WTC11 (cell line): ENCODE results near the gene ZNF593OS. TPM values are rescaled to one million over a fixed set of nuclear protein-coding genes. Genes with fewer than 3 reads are reported as not detected.

Source experiments
- ATAC-seq: fragments of 200-7000 bp; cut with Tn5 transposase; 2 replicates; pipeline ENCODE4 v1.10.0; 2021; ENCODE audit warnings: mild to moderate bottlenecking, moderate library complexity
- CTCF ChIA-PET: fragments of 300-600 bp; sonication (Branson Sonifier 250); formaldehyde crosslinking; loops from one replicate; lab custom pipeline; 2021; ENCODE audit warnings: antibody characterized with exemption; lab: Charles Lee
- POLR2A ChIA-PET: fragments of 350-600 bp; sonication (Branson Sonifier 250); formaldehyde crosslinking; loops from one replicate; lab custom pipeline; 2021; ENCODE audit warnings: antibody characterized with exemption; lab: Charles Lee
- DNase-seq: peaks from one replicate; pipeline ENCODE4 v3.0.0; 2021; ENCODE audit warnings: low spot score
- H3K27ac Mint-ChIP-seq: 2 replicates; pipeline ENCODE4 v1.8.0; 2021; ENCODE audit warnings: mixed read lengths
- H3K27me3 Mint-ChIP-seq: 2 replicates; pipeline ENCODE4 v1.8.0; 2021; ENCODE audit warnings: low read depth, mild to moderate bottlenecking, moderate library complexity, mixed read lengths
- H3K36me3 Mint-ChIP-seq: 2 replicates; pipeline ENCODE4 v1.8.0; 2021; ENCODE audit warnings: mixed read lengths
- H3K4me1 Mint-ChIP-seq: 2 replicates; pipeline ENCODE4 v1.8.0; 2022; ENCODE audit warnings: mixed read lengths
- H3K4me3 Mint-ChIP-seq: 2 replicates; pipeline ENCODE4 v1.8.0; 2021; ENCODE audit warnings: mild to moderate bottlenecking, moderate library complexity, mixed read lengths
- H3K9me3 Mint-ChIP-seq: 2 replicates; pipeline ENCODE4 v1.8.0; 2021; ENCODE audit warnings: mixed read lengths
- ATF6 ChIP-seq: sonication (generic); formaldehyde crosslinking; IDR thresholded peaks from 2 replicates; pipeline ENCODE4 v1.8.1; 2023; ENCODE audit warnings: mild to moderate bottlenecking, missing genetic modification reagents
- E2F4 ChIP-seq: sonication (generic); formaldehyde crosslinking; IDR thresholded peaks from 2 replicates; pipeline ENCODE4 v1.8.1; 2022; ENCODE audit warnings: low read depth, mild to moderate bottlenecking, moderate library complexity, missing genetic modification reagents, borderline replicate concordance
- ELF4 ChIP-seq: sonication (generic); formaldehyde crosslinking; IDR thresholded peaks from 2 replicates; pipeline ENCODE4 v1.8.1; 2022; ENCODE audit warnings: low read depth, mild to moderate bottlenecking, moderate library complexity, missing genetic modification reagents
- ERG ChIP-seq: fragments of 250-450 bp; sonication (Bioruptor Pico); IDR thresholded peaks from 2 replicates; pipeline ENCODE4 v1.8.0; 2021; ENCODE audit warnings: mild to moderate bottlenecking
- GABPB1 ChIP-seq: sonication (generic); formaldehyde crosslinking; IDR thresholded peaks from 2 replicates; pipeline ENCODE4 v1.8.1; 2023; ENCODE audit warnings: mild to moderate bottlenecking, missing genetic modification reagents
- JAZF1 ChIP-seq: fragments of 250-450 bp; sonication (Bioruptor Pico); IDR thresholded peaks from 2 replicates; pipeline ENCODE4 v1.9.0; 2021; ENCODE audit warnings: moderate library complexity, mild to moderate bottlenecking, inconsistent platforms
- MXD4 ChIP-seq: fragments of 250-450 bp; sonication (Bioruptor Pico); IDR thresholded peaks from 2 replicates; pipeline ENCODE4 v1.8.0; 2021; ENCODE audit warnings: mild to moderate bottlenecking, moderate library complexity, borderline replicate concordance
- NFATC4 ChIP-seq: fragments of 250-450 bp; sonication (Bioruptor Pico); IDR thresholded peaks from 2 replicates; pipeline ENCODE4 v1.9.0; 2021; ENCODE audit warnings: mild to moderate bottlenecking
- NFYB ChIP-seq: sonication (generic); formaldehyde crosslinking; conservative IDR thresholded peaks from 2 replicates; pipeline ENCODE4 v1.8.0; 2022; ENCODE audit warnings: low read depth, missing genetic modification reagents
- NR3C1 ChIP-seq: sonication (generic); formaldehyde crosslinking; conservative IDR thresholded peaks from 2 replicates; pipeline ENCODE4 v1.8.1; 2023; ENCODE audit warnings: low read depth, mild to moderate bottlenecking, missing genetic modification reagents
- RORB ChIP-seq: fragments of 250-450 bp; sonication (Bioruptor Pico); IDR thresholded peaks from 2 replicates; pipeline ENCODE4 v1.9.0; 2021; ENCODE audit warnings: mild to moderate bottlenecking
- ZNF121 ChIP-seq: sonication (generic); formaldehyde crosslinking; IDR thresholded peaks from 2 replicates; pipeline ENCODE4 v1.8.0; 2023; ENCODE audit warnings: missing genetic modification reagents
- ZNF263 ChIP-seq: sonication (generic); formaldehyde crosslinking; IDR thresholded peaks from 2 replicates; pipeline ENCODE4 v1.8.1; 2022; ENCODE audit warnings: low read depth, mild to moderate bottlenecking, moderate library complexity, missing genetic modification reagents
- ZNF281 ChIP-seq: sonication (generic); formaldehyde crosslinking; IDR thresholded peaks from 2 replicates; pipeline ENCODE4 v1.8.0; 2023; ENCODE audit warnings: mild to moderate bottlenecking, missing genetic modification reagents
- ZSCAN18 ChIP-seq: fragments of 250-450 bp; sonication (Bioruptor Pico); IDR thresholded peaks from 2 replicates; pipeline ENCODE4 v2.1.2; 2022; ENCODE audit warnings: mild to moderate bottlenecking, moderate library complexity
- total RNA-seq: library from RNA; stranded (reverse); gene quantifications from 3 replicates; pipeline ENCODE4 v1.2.3, GENCODE V29; 2021
- TF ChIP-seq, protein P1 (sequence below): sonication (generic); formaldehyde crosslinking; IDR thresholded peaks from 2 replicates; pipeline ENCODE4 v1.8.1; 2023; ENCODE audit warnings: mild to moderate bottlenecking, moderate library complexity, missing genetic modification reagents
- TF ChIP-seq, protein P2 (sequence below): sonication (generic); formaldehyde crosslinking; IDR thresholded peaks from 2 replicates; pipeline ENCODE4 v1.8.0; 2022; ENCODE audit warnings: mild to moderate bottlenecking, missing genetic modification reagents
- TF ChIP-seq, protein P3 (sequence below): sonication (generic); formaldehyde crosslinking; IDR thresholded peaks from 2 replicates; pipeline ENCODE4 v1.8.1; 2023; ENCODE audit warnings: mild to moderate bottlenecking, missing genetic modification reagents, moderate library complexity

The ZNF593OS gene
- total RNA-seq, 1 experiment from 2014 or later: not detected

DNA sequence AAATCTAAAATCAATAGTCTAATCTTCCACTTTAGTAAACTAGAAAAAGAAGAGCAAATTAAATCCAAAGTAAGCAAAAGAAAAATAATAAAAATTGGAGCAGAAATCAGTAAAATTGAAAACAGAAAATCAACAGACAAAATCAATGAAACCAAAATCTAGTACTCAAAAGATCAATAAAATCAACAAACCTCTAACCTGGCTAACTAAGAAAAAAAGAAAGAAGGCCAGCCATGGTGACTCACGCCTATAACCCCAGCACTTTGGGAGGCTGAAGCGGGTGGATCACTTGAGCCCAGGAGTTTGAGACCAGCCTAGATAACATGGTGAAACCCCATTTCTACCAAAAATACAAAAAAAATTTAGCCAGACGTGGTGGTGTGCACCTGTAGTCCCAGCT, 37.2 kb downstream of the ZNF593OS start:
- CTCF ChIA-PET: no interaction called here
- ATAC-seq: no peak

More for the DNA sequence above, 37.2 kb downstream of the ZNF593OS start:
- no peak overlapping the region for H3K27ac Mint-ChIP-seq
- no peaks in the 10 kb centered on the region for H3K27me3 Mint-ChIP-seq
- peaks cover 3% of the 10 kb centered on the region; the same call in 1 of the 2 replicates for H3K4me1 Mint-ChIP-seq
- no peak overlapping the region for H3K4me3 Mint-ChIP-seq
- POLR2A ChIA-PET: no interaction called here
- H3K9me3 Mint-ChIP-seq: peaks cover 10% of the 10 kb centered on the region; the same call in 1 of the 2 replicates
- TF ChIP-seq ELF4 (CRISPR knock-in tag): no peak
- no peak for TF ChIP-seq ZNF281
- no peak for TF ChIP-seq ZNF263 (CRISPR knock-in tag)
- no peak for TF ChIP-seq NFYB (CRISPR knock-in tag)
- TF ChIP-seq, protein P1, sequence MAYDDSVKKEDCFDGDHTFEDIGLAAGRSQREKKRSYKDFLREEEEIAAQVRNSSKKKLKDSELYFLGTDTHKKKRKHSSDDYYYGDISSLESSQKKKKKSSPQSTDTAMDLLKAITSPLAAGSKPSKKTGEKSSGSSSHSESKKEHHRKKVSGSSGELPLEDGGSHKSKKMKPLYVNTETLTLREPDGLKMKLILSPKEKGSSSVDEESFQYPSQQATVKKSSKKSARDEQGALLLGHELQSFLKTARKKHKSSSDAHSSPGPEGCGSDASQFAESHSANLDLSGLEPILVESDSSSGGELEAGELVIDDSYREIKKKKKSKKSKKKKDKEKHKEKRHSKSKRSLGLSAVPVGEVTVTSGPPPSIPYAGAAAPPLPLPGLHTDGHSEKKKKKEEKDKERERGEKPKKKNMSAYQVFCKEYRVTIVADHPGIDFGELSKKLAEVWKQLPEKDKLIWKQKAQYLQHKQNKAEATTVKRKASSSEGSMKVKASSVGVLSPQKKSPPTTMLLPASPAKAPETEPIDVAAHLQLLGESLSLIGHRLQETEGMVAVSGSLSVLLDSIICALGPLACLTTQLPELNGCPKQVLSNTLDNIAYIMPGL (CRISPR knock-in tag): no peak
- TF ChIP-seq NR3C1 (CRISPR knock-in tag): no peak
- TF ChIP-seq, protein P2, sequence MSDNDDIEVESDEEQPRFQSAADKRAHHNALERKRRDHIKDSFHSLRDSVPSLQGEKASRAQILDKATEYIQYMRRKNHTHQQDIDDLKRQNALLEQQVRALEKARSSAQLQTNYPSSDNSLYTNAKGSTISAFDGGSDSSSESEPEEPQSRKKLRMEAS (CRISPR knock-in tag): no peak
- TF ChIP-seq, protein P3, sequence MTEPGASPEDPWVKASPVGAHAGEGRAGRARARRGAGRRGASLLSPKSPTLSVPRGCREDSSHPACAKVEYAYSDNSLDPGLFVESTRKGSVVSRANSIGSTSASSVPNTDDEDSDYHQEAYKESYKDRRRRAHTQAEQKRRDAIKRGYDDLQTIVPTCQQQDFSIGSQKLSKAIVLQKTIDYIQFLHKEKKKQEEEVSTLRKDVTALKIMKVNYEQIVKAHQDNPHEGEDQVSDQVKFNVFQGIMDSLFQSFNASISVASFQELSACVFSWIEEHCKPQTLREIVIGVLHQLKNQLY (CRISPR knock-in tag): no peak
- no peak for TF ChIP-seq E2F4
- no peak for TF ChIP-seq RORB (CRISPR knock-in tag)
- no peak for TF ChIP-seq JAZF1 (CRISPR knock-in tag)
- no peak for TF ChIP-seq ZNF121
- TF ChIP-seq MXD4 (CRISPR knock-in tag): no peak
- TF ChIP-seq ERG (CRISPR knock-in tag): no peak
- no peak for TF ChIP-seq ZSCAN18 (CRISPR knock-in tag)
- TF ChIP-seq NFATC4 (CRISPR knock-in tag): no peak
- no peak for TF ChIP-seq ATF6 (CRISPR knock-in tag)
- TF ChIP-seq GABPB1 (CRISPR knock-in tag): no peak
- H3K36me3 Mint-ChIP-seq: no peaks in the 10 kb centered on the region
- DNase-seq: no peak
